Activated CD4-positive, alpha-beta T cell treated with anti-CD3 and anti-CD28 coated beads for 24 hours (primary cell): ENCODE measurements around the gene EFCAB8.
"Not testable (repeated sequence)": the region's sequence is repeated elsewhere in the genome, so short reads cannot be mapped to it uniquely, and the experiment has no call there.

ENCODE experiments used
- DNase-seq, 2 donors: peaks; one replicate each; pipeline ENCODE4 v3.0.0-alpha.2; 2020; ENCODE audit warnings: low read depth in 2 of 2

Gene EFCAB8

GRCh38 chr20:32841174-32841573, 17.5 kb upstream of the EFCAB8 start:
- DNase-seq = no peak

GRCh38 chr20:32841632-32842031, 17.1 kb upstream of the EFCAB8 start:
- DNase-seq = no peak

GRCh38 chr20:32842688-32843524, 15.8 kb upstream of the EFCAB8 start:
- no peak for DNase-seq

- DNase-seq = no peak
Measured at GRCh38 chr20:32845786-32846185, 12.9 kb upstream of the EFCAB8 start.

GRCh38 chr20:32846852-32847251, 11.9 kb upstream of the EFCAB8 start:
- no peak for DNase-seq

- DNase-seq = no peak
Measured at GRCh38 chr20:32847964-32848363, 10.8 kb upstream of the EFCAB8 start.

- no peak for DNase-seq
Measured at GRCh38 chr20:32848846-32849245, 9.9 kb upstream of the EFCAB8 start.

GRCh38 chr20:32849577-32849976, 9.1 kb upstream of the EFCAB8 start:
- no peak for DNase-seq

- no peak for DNase-seq
Measured at GRCh38 chr20:32855387-32855786, 3.3 kb upstream of the EFCAB8 start.

- no peak for DNase-seq
Measured at GRCh38 chr20:32858189-32858588, 534 bp upstream of the EFCAB8 start.

GRCh38 chr20:32861446-32861845, 2.7 kb downstream of the EFCAB8 start:
- no peak for DNase-seq

GRCh38 chr20:32869562-32869961, 10.8 kb downstream of the EFCAB8 start:
- no peak for DNase-seq

- not testable (repeated sequence) for DNase-seq
Measured at GRCh38 chr20:32870526-32870925, 11.8 kb downstream of the EFCAB8 start.

GRCh38 chr20:32870985-32871384, 12.3 kb downstream of the EFCAB8 start:
- DNase-seq = no peak

GRCh38 chr20:32871627-32872160, 13.0 kb downstream of the EFCAB8 start:
- no peak for DNase-seq

GRCh38 chr20:32872266-32872665, 13.5 kb downstream of the EFCAB8 start:
- DNase-seq = no peak

GRCh38 chr20:32875673-32876072, 16.9 kb downstream of the EFCAB8 start:
- no peak for DNase-seq

GRCh38 chr20:32877507-32877906, 18.8 kb downstream of the EFCAB8 start:
- no peak for DNase-seq

GRCh38 chr20:32878820-32879219, 20.1 kb downstream of the EFCAB8 start:
- DNase-seq = no peak

GRCh38 chr20:32879538-32879937, 20.8 kb downstream of the EFCAB8 start:
- DNase-seq = no peak

- DNase-seq = no peak
Measured at GRCh38 chr20:32880635-32881034, 21.9 kb downstream of the EFCAB8 start.

- no peak for DNase-seq
Measured at GRCh38 chr20:32883081-32883480, 24.4 kb downstream of the EFCAB8 start.

- no peak for DNase-seq
Measured at GRCh38 chr20:32885185-32885584, 26.5 kb downstream of the EFCAB8 start.

- no peak for DNase-seq
Measured at GRCh38 chr20:32885952-32886351, 27.2 kb downstream of the EFCAB8 start.
